AG20443 (cell line): ENCODE measurements around the gene ZNF649.
A peak's percentile ranks its signal among the peaks of the same experiment; 100 is the strongest.

Experiments
- DNase-seq: peaks from one replicate; pipeline ENCODE4 v3.0.0; 2012; ENCODE audit warnings: low spot score, mixed read lengths

Gene ZNF649

DNA sequence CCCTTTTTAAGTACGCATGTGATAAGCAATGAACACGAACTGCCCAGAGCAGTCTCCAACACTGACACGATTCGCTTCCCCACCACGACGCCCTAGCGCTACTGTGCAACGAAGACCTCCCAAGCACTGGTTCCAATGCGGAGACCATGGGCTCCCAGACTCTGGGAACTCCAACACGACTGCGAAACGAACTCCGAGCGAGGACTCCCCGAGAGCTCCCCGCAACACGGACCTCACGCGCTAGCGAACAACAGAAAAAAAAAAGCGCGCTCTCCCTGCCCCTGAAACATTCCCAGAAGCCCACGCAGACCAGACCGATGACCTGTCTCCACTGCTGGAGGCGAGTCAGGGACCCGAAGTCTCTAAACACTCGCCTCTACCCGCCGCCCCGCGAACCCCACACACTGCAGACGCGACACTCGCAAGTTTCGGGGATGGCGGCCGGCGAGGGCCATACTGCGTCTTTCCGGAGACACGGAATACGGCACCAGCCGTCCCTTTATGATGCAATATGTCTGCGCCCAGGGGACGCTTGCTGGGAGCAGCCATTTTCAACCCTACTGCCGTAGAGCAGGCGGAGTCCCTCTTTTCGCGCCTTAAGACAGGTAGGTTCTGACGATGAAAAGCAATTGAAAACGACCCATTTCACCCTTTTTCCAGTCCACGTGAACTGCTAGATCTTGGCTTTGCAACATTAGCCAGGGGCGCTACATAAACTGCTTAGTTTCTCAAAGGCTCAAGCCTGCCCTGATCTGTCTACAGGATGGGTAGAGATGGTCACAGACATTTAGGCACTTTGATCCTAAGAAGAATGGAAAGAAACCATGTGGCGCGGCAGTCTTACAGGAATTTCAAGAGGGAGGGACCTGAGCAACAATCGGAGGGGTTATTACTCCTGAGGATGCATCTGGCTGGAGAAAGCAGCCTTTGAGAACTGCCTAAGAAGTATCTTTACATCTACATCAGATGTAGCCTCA lies 17.0 kb downstream of the ZNF649 start, which contains the start of gene ZNF577:
Gene ZNF577, minus strand, starts transcription at position 430 of the 977 bp plus-strand sequence. CDS start 7,569 bp downstream, outside the sequence.
- DNase-seq, result peak; percentile 96

DNA sequence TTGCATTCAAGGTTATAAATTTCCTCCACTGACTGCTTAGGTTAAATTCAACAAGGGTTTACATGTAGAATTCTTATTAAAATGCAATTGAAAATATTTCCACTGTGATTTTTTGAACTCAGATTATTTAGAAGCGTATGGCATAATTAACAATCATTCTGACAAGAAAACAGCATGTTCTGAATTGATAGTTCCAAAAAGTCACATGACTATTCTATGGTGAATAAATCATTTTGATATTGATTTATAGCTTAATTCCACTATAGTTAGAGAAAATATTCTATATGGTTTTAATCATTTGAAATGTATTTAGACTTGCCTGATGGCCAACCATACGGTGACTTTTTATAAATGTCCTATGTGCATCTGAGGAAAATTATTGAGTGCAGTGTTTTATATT lies 20.1 kb downstream of the ZNF649 start:
- no peak for DNase-seq

DNA sequence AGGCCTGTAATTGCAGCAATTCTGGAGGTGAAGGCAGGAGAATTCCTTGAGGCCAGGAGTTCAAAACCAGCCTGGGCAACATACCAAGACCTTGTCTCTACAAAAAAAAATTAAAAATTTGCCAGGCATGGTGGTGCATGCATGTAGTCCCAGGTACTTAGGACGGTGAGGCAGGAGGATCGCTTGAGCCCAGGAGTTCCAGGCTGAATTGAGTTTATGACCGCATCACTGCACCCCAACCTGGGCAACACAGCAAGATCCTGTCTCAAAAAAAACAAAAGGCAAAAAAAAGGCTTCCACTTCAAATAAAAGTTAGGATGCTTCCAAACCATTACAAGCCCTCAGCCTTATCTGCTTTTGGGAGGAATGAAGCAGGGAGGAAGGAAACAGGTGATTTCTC lies 22.3 kb downstream of the ZNF649 start:
- no peak for DNase-seq

DNA sequence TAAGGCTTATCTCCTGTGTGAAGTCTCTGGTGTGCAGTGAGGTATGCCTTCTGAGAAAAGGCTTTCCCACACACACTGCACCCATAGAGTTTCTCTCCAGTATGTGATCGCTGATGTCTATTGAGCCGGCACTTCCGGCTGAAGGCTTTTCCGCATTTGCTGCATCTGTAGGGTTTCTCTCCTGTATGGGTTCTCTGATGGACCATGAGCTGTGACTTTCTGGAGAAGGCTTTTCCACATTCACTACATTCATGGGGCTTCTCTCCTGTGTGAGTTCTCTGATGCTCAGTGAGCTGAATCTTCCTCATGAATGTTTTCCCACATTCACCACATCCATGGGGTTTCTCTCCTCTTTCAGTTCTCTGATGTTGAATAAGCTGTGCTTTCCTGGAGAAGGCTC lies 31.7 kb downstream of the ZNF649 start:
- no peak for DNase-seq

DNA sequence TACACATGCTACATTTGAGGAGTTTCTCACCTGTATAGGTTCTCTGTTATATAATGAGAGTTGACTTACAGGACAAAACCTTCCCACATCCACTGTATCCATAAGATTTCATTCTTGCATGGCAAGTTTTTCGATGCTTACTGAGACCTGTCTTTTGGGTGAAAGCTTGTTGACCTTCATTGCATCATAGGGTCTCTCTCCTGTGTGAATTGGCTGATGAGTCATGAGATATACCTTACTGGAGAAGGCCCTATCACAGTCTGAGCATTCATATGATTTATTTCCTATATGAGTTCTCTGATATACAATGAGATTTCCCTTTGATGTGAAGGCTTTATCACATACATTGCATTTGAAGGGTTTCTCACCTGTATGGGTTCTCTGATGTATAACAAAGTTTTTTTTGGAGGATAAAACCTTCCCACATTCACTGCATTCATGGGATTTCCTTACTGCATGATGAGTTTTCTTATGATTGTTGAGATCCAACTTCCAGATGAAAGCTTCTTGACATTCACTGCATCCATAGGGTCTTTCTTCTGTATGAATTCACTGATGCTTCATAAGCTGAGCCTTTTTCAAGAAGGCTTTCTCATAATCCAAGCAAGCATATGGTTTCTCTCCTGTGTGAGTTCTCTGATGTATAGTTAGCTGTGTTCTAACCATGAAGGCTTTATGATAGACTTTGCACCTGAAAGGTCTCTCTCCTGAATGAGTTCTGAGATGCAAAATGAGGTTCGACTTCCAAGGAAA lies 42.8 kb downstream of the ZNF649 start:
- DNase-seq, result no peak
